ENCODE results near the gene PTPRE.

DNA sequence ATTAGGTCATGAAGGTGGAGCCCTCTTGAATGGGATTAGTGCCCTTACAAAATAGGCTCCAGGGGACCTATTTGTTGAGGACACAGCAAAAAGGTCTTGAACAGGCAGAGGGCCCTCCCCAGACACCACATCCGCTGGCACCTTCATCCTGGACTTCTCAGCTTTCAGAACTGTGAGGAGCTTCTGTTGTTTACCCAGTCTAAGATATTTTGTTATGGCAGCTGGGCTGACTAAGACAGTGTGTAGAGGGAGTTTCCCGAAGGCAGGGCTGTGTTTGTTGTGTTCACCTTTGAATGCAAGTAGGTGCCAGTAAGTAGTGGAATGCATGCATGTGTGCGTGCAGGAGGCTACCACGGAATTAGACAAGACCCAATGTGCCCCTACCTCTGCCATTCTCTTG lies 106.7 kb downstream of the PTPRE start:
- no peak for TF ChIP-seq EZH2 (IDR thresholded peaks at IDR 0.05)
- TF ChIP-seq POLR2AphosphoS5 (IDR thresholded peaks at IDR 0.05; ENCODE audit: borderline replicate concordance, low read depth, low read length): no peak
